ENCODE results near the gene B3GALNT2. TPM values are rescaled to one million over a fixed set of nuclear protein-coding genes. Genes with fewer than 3 reads are reported as not detected.

The B3GALNT2 gene
- total and polyA plus RNA-seq, 8 donors: 8.6 to 51.6 (median 37.4) TPM

DNA sequence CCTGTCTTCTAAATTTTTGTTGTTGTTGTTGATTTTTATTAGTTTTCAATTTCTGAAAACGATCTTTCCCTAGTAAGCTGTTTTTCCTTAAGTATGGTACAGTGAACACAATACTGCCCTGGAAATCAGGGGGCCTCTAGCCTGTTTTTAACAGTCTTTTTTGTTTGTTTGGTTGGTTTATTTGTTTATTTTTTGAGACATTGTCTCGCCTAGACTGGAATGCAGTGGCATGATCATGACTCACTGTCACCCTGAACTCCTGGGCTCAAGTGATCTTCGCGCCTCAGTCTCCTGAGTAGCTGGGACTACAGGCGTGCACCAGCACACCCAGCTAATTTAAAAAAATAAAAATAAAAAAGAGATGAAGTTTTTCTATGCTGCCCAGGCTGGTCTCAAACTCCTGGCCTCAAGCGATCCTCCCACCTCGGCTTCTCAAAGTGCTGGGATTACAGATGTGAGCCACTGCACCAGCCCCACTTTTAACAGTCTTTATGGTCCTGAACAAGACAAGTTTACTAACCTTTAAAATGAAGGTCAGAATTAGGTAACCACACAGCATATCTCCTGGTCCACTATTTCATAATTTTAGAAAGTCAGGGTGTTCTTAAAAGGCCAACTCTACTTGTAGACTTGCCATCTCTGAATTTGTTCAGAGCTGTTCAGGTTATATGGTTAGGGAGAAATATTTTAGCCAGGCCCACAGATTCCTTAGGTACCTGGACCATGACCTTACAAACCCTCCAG is 101.6 kb downstream of the B3GALNT2 start:
- Histone ChIP-seq H3K27me3 (no peaks in the 10 kb centered on the region), H3K4me1 (no peaks in the 10 kb centered on the region), H3K9me3 (no peaks in the 10 kb centered on the region), H3K27ac (no peak overlapping the region), H3K4me3 (no peak overlapping the region), H3K36me3 (no peaks in the 10 kb centered on the region)
- FAIRE-seq (no peak), DNase-seq (no peak), ATAC-seq (no peak)
- 93 to 97% methylated on average over 7 of the region's 7 CpGs for WGBS, 2 donors
- TF ChIP-seq, protein P1, sequence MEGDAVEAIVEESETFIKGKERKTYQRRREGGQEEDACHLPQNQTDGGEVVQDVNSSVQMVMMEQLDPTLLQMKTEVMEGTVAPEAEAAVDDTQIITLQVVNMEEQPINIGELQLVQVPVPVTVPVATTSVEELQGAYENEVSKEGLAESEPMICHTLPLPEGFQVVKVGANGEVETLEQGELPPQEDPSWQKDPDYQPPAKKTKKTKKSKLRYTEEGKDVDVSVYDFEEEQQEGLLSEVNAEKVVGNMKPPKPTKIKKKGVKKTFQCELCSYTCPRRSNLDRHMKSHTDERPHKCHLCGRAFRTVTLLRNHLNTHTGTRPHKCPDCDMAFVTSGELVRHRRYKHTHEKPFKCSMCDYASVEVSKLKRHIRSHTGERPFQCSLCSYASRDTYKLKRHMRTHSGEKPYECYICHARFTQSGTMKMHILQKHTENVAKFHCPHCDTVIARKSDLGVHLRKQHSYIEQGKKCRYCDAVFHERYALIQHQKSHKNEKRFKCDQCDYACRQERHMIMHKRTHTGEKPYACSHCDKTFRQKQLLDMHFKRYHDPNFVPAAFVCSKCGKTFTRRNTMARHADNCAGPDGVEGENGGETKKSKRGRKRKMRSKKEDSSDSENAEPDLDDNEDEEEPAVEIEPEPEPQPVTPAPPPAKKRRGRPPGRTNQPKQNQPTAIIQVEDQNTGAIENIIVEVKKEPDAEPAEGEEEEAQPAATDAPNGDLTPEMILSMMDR (IDR thresholded peaks at IDR 0.05): no peak
- intact Hi-C loops (cut with DNase I): no loop called here

DNA sequence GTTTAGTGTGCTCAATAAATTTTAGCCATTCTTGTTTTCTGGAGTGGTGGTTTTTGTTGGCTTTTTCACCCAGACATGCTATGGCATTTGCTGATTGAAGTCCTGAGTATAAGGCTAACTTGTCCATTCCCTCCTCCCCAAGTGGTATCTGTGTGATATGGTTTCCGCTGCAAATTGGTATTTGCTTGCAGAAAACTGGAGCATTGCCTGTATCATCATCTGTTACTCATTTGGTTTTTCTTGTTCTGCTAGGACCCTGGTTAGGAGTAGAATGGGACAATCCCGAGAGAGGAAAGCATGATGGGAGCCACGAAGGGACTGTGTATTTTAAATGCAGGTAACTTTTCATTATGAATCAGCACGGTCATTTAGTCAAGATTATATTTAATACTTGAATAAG is 103.0 kb downstream of the B3GALNT2 start:
- Histone ChIP-seq H3K27ac (no peak overlapping the region), H3K36me3 (no peaks in the 10 kb centered on the region), H3K27me3 (no peaks in the 10 kb centered on the region), H3K4me3 (no peak overlapping the region), H3K9me3 (no peaks in the 10 kb centered on the region), H3K4me1 (no peaks in the 10 kb centered on the region)
- WGBS, 2 donors: 92% methylated on average over 4 of the region's 4 CpGs
- DNase-seq (no peak), ATAC-seq (no peak), FAIRE-seq (no peak)
- TF ChIP-seq, protein P1 (IDR thresholded peaks at IDR 0.05): no peak
- intact Hi-C loops (cut with DNase I): no loop called here

Other genes starting within 250 kb of the B3GALNT2 start
- 10 to 100 TPM; 14.7 to 26.6 (median 19.2) TPM for gene ARID4B, start 176.3 kb downstream of the B3GALNT2 start, total RNA-seq
- gene ARID4B, start 176.3 kb downstream of the B3GALNT2 start, polyA plus RNA-seq: 10 to 100 TPM; 12.5 to 14.8 TPM
- 10 to 100 TPM in 5 of 6 donors, 1 to 10 TPM in 1; 8.9 to 16.7 (median 12.5) TPM for gene GGPS1, start 175.9 kb downstream of the B3GALNT2 start, total RNA-seq
- gene GGPS1, start 175.9 kb downstream of the B3GALNT2 start, polyA plus RNA-seq: 10 to 100 TPM in 1 of 2 donors, 1 to 10 TPM in 1; 9.7 to 13.9 TPM
- 10 to 100 TPM in 3 of 6 donors, 1 to 10 TPM in 3; 6.9 to 13.6 (median 9.8) TPM for gene TBCE, start 137.0 kb downstream of the B3GALNT2 start, total RNA-seq
- gene TBCE, start 137.0 kb downstream of the B3GALNT2 start, polyA plus RNA-seq: 10 to 100 TPM; 17.1 to 18.8 TPM
- gene GNG4, start 145.3 kb upstream of the B3GALNT2 start, total RNA-seq: 1 to 10 TPM in 5 of 6 donors, under 1 TPM in 1; 0.56 to 7.8 (median 2.2) TPM
- gene GNG4, start 145.3 kb upstream of the B3GALNT2 start, polyA plus RNA-seq: 10 to 100 TPM in 1 of 2 donors, 1 to 10 TPM in 1; 5.0 to 20.4 TPM

Data from pancreas (tissue), 10 donors.